ENCODE data around the gene CFAP74.

The CFAP74 gene

GRCh38 chr1:2047749-2048729 is 44.5 kb upstream of the CFAP74 start:
- no peak for DNase-seq (ENCODE audit: low read depth, low spot score)
- no peak overlapping the region for H3K27ac ChIP-seq (ENCODE audit: low read length)
- no CpG with 5 or more reads among the region's 25 CpGs for WGBS (ENCODE audit: insufficient coverage, insufficient read length)

GRCh38 chr1:2046953-2047748 is 43.6 kb upstream of the CFAP74 start:
- Histone ChIP-seq H3K4me3 (ENCODE audit: low read length) (no peak overlapping the region), H3K4me1 (ENCODE audit: control insufficient read depth, insufficient read depth, low read length) (peaks cover 16% of the 10 kb centered on the region), H3K27ac (ENCODE audit: low read length) (no peak overlapping the region), H3K27me3 (ENCODE audit: control insufficient read depth, insufficient read depth, low read length) (no peaks in the 10 kb centered on the region), H3K9me3 (ENCODE audit: control insufficient read depth, insufficient read depth, low read length) (no peaks in the 10 kb centered on the region), H3K36me3 (ENCODE audit: control insufficient read depth, insufficient read depth, low read length) (no peaks in the 10 kb centered on the region; the same call in 1 of the 2 replicates)
- no peak for DNase-seq (ENCODE audit: low read depth, low spot score)
- no CpG with 5 or more reads among the region's 25 CpGs for WGBS (ENCODE audit: insufficient coverage, insufficient read length)

More at GRCh38 chr1:2047749-2048729, 44.5 kb upstream of the CFAP74 start:
- H3K27me3 ChIP-seq (ENCODE audit: control insufficient read depth, insufficient read depth, low read length), result no peaks in the 10 kb centered on the region
- H3K4me1 ChIP-seq (ENCODE audit: control insufficient read depth, insufficient read depth, low read length), result peaks cover 16% of the 10 kb centered on the region
- no peak overlapping the region for H3K4me3 ChIP-seq (ENCODE audit: low read length)
- H3K9me3 ChIP-seq (ENCODE audit: control insufficient read depth, insufficient read depth, low read length), result no peaks in the 10 kb centered on the region
- no peaks in the 10 kb centered on the region; the same call in 1 of the 2 replicates for H3K36me3 ChIP-seq (ENCODE audit: control insufficient read depth, insufficient read depth, low read length)

DNA sequence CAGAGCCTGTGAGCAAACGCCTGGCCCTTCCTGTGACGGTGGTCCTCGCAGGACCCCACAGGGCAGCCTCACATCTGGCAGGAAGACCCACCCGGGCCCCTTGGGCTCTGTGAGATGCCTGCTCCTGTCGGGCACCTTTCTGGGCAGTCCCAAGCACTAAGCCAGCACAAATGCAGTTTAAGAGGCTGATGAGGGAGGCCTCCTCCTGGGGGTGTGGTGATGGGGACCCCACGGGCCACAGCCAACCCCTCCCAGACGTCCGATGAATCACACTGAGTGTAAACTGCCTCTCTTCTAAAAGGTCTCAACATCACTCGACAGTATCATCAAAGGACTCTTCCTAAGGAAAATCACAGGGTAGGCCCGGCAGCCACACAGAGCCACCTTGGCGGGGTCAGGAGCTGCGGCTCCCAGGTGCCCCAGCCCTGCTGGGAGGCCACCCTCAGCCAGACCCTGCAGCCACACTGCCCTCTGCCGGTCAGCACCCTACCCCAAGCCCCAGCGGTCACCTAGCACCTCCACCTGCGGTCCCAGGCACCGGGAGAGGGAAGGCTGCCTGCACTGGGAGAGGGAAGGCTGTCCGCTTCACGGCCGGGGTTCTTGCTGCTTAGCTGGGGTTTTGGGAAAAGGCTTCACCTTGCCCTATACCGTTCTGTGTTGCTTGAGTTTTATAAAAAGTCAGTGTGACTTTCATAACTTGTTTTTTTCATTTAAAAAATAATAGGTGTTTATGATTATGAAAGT is 42.8 kb upstream of the CFAP74 start:
- H3K36me3 ChIP-seq (ENCODE audit: control insufficient read depth, insufficient read depth, low read length), result no peaks in the 10 kb centered on the region; the same call in 1 of the 2 replicates
- H3K4me3 ChIP-seq (ENCODE audit: low read length), result no peak overlapping the region
- H3K9me3 ChIP-seq (ENCODE audit: control insufficient read depth, insufficient read depth, low read length), result no peaks in the 10 kb centered on the region
- H3K4me1 ChIP-seq (ENCODE audit: control insufficient read depth, insufficient read depth, low read length), result peaks cover 16% of the 10 kb centered on the region
- H3K27ac ChIP-seq (ENCODE audit: low read length), result no peak overlapping the region
- H3K27me3 ChIP-seq (ENCODE audit: control insufficient read depth, insufficient read depth, low read length), result no peaks in the 10 kb centered on the region
- DNase-seq (ENCODE audit: low read depth, low spot score), result peak; percentile 84
- no CpG with 5 or more reads among the region's 20 CpGs for WGBS (ENCODE audit: insufficient coverage, insufficient read length)

DNA sequence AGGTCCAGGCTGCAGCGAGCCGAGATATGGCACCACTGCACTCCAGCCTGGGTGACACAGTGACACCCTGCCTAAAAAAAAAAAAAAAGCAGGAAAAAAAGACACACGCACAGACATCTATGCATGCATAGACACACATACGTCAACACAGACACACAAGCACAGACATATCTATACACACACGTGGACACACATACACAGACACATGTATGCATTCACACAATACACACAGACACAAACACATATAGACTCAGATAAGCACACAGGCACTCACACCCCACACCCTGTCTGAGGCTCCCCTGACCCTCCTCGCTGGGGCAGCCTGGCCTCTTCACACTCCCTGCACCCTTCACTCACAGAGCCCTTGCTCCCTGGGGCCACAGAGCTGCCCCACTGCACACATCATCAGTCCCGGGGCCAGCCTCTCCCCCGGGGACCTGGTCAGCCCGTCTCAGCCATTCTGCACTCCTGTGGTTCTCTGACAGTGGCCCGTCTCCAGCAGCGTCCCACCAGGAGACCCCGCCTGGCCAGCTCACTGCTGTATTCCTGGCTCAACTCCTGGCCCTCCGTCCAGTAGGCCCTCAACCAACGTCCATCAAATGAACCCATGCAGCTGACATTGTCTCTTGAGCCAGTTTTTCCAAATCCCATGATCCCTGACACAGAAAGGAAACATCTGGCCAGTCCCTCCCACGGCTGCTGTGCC is 42.0 kb upstream of the CFAP74 start:
- H3K27me3 ChIP-seq (ENCODE audit: control insufficient read depth, insufficient read depth, low read length), result no peaks in the 10 kb centered on the region
- H3K36me3 ChIP-seq (ENCODE audit: control insufficient read depth, insufficient read depth, low read length), result no peaks in the 10 kb centered on the region; the same call in 1 of the 2 replicates
- WGBS (ENCODE audit: insufficient coverage, insufficient read length), result no CpG with 5 or more reads among the region's 15 CpGs

GRCh38 chr1:2044510-2045319 is 41.1 kb upstream of the CFAP74 start:
- peaks cover 16% of the 10 kb centered on the region for H3K4me1 ChIP-seq (ENCODE audit: control insufficient read depth, insufficient read depth, low read length)
- H3K9me3 ChIP-seq (ENCODE audit: control insufficient read depth, insufficient read depth, low read length), result no peaks in the 10 kb centered on the region
- peak overlapping the region; percentile 28; the same call in 1 of the 2 replicates for H3K4me3 ChIP-seq (ENCODE audit: low read length)
- DNase-seq (ENCODE audit: low read depth, low spot score), result no peak
- WGBS (ENCODE audit: insufficient coverage, insufficient read length), result no CpG with 5 or more reads among the region's 75 CpGs
- H3K27me3 ChIP-seq (ENCODE audit: control insufficient read depth, insufficient read depth, low read length), result no peaks in the 10 kb centered on the region
- H3K27ac ChIP-seq (ENCODE audit: low read length), result no peak overlapping the region
- no peaks in the 10 kb centered on the region; the same call in 1 of the 2 replicates for H3K36me3 ChIP-seq (ENCODE audit: control insufficient read depth, insufficient read depth, low read length)

More for the DNA sequence above, 42.0 kb upstream of the CFAP74 start:
- Histone ChIP-seq H3K4me1 (ENCODE audit: control insufficient read depth, insufficient read depth, low read length) (peaks cover 16% of the 10 kb centered on the region), H3K4me3 (ENCODE audit: low read length) (no peak overlapping the region), H3K27ac (ENCODE audit: low read length) (no peak overlapping the region), H3K9me3 (ENCODE audit: control insufficient read depth, insufficient read depth, low read length) (no peaks in the 10 kb centered on the region)
- no peak for DNase-seq (ENCODE audit: low read depth, low spot score)

- WGBS (ENCODE audit: insufficient coverage, insufficient read length), result no CpG with 5 or more reads among the region's 4 CpGs
- Histone ChIP-seq H3K4me1 (ENCODE audit: control insufficient read depth, insufficient read depth, low read length) (peaks cover 13% of the 10 kb centered on the region), H3K4me3 (ENCODE audit: low read length) (no peak overlapping the region), H3K36me3 (ENCODE audit: control insufficient read depth, insufficient read depth, low read length) (no peaks in the 10 kb centered on the region; the same call in 1 of the 2 replicates), H3K27me3 (ENCODE audit: control insufficient read depth, insufficient read depth, low read length) (no peaks in the 10 kb centered on the region), H3K9me3 (ENCODE audit: control insufficient read depth, insufficient read depth, low read length) (no peaks in the 10 kb centered on the region), H3K27ac (ENCODE audit: low read length) (no peak overlapping the region)
- no peak for DNase-seq (ENCODE audit: low read depth, low spot score)
Measured at GRCh38 chr1:2043886-2044285, 40.3 kb upstream of the CFAP74 start.

DNA sequence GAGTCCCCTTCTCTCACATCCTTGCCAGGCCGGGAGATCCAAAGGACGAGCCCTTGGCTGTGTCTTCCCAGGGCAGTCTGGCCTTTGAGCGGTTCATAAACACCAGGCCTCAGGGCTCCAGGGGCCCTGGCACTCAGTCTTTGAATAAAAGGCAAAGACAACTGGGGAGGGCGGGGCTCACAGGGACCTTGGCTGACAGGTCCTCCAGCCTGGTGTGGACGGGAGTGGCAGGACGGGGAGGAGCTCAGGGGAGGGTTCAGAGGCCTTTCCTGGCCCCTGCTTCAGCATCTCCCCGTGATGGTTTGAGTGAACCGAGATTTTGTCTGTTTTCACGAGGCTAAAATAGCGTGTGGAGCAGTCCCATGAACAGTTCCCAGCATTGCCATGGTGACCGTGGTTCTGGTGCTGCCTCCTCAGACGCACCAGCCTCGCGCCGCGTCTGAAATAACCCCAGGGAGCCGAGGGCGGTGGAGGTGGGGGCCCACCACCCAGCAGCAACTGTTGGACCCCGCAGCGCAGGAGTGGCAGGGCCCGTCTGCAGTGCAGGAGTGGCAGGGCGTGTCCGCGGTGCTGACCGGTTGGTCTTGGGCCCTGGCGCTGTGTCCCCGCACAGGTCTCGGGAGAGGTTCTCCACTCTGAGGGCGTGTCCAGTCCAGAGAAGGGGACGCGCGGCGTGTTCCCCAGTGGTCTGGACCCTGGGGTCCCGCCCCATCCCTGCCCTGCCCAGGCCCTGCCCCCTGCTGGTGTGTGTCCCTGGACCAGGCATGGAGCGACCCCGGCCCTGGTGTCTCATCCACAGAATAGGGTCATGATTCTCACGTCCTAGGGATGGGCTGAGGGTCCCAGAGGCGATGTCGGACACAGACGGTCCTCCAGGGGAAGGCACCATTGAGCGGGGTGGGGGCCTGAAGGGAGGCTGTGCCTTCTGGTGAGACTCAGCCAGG is 39.5 kb upstream of the CFAP74 start:
- no peak overlapping the region for H3K4me3 ChIP-seq (ENCODE audit: low read length)
- no peaks in the 10 kb centered on the region for H3K27me3 ChIP-seq (ENCODE audit: control insufficient read depth, insufficient read depth, low read length)
- DNase-seq (ENCODE audit: low read depth, low spot score), result no peak
- no peaks in the 10 kb centered on the region; the same call in 1 of the 2 replicates for H3K36me3 ChIP-seq (ENCODE audit: control insufficient read depth, insufficient read depth, low read length)
- no peaks in the 10 kb centered on the region for H3K9me3 ChIP-seq (ENCODE audit: control insufficient read depth, insufficient read depth, low read length)
- H3K27ac ChIP-seq (ENCODE audit: low read length), result no peak overlapping the region
- peaks cover 12% of the 10 kb centered on the region for H3K4me1 ChIP-seq (ENCODE audit: control insufficient read depth, insufficient read depth, low read length)
- WGBS (ENCODE audit: insufficient coverage, insufficient read length), result no CpG with 5 or more reads among the region's 41 CpGs

DNA sequence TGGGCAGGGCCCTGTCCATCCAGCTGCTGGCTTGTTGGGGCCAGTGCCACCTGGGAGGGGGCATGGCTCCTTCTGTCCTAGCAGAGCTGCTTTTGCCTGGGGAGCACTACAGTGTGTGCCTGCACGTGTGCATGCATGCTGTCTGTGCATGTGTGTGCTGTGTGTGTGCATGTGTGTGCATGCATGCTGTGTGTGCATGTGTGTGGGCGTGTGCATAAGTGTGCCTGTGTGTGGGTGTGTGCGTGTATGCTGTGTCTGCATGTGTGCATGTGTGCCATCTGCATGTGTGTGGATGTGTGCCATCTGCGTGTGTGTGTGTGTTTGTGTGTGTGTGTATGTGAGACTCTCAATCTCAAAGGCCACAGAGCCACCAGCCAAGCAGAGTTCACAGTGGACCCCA is 38.3 kb upstream of the CFAP74 start:
- no peaks in the 10 kb centered on the region for H3K9me3 ChIP-seq (ENCODE audit: control insufficient read depth, insufficient read depth, low read length)
- DNase-seq (ENCODE audit: low read depth, low spot score), result no peak
- no peaks in the 10 kb centered on the region for H3K27me3 ChIP-seq (ENCODE audit: control insufficient read depth, insufficient read depth, low read length)
- H3K4me1 ChIP-seq (ENCODE audit: control insufficient read depth, insufficient read depth, low read length), result peaks cover 2% of the 10 kb centered on the region; the same call in 1 of the 2 replicates
- H3K27ac ChIP-seq (ENCODE audit: low read length), result no peak overlapping the region
- no peaks in the 10 kb centered on the region; the same call in 1 of the 2 replicates for H3K36me3 ChIP-seq (ENCODE audit: control insufficient read depth, insufficient read depth, low read length)
- H3K4me3 ChIP-seq (ENCODE audit: low read length), result no peak overlapping the region
- no CpG with 5 or more reads among the region's 4 CpGs for WGBS (ENCODE audit: insufficient coverage, insufficient read length)
